Stomach smooth muscle (tissue), 2 donors: ENCODE data around the gene LAG3.

Experiments used
- H3K27ac ChIP-seq: one replicate; pipeline ENCODE4 v1.7.0; 2013; ENCODE audit warnings: mild to moderate bottlenecking, low read length, inconsistent platforms
- H3K27me3 ChIP-seq, 2 donors: one replicate each; pipeline ENCODE4 v1.7.0; 2013; ENCODE audit warnings: low read length in 2 of 2; ENCODE audit not compliant: insufficient read depth in 2 of 2, control insufficient read depth in 1 of 2
- H3K36me3 ChIP-seq, 2 donors: one replicate each; pipeline ENCODE4 v1.7.0; 2013; ENCODE audit warnings: low read length in 2 of 2; ENCODE audit not compliant: control insufficient read depth in 2 of 2, insufficient read depth in 2 of 2
- H3K4me1 ChIP-seq: one replicate; pipeline ENCODE4 v1.7.0; 2013; ENCODE audit warnings: low read length; ENCODE audit not compliant: control insufficient read depth, insufficient read depth
- H3K4me3 ChIP-seq, 2 donors: one replicate each; pipeline ENCODE4 v1.7.0; 2013; ENCODE audit warnings: low read length in 2 of 2
- H3K9ac ChIP-seq, 2 donors: one replicate each; pipeline ENCODE4 v1.7.0; 2013; ENCODE audit warnings: low read length in 2 of 2, mild to moderate bottlenecking in 1 of 2
- H3K9me3 ChIP-seq, 2 donors: one replicate each; pipeline ENCODE4 v1.7.0; 2013; ENCODE audit warnings: low read length in 2 of 2; ENCODE audit not compliant: control insufficient read depth in 2 of 2
- donor health status: healthy.
- donor health status: Pancreatic carcinoma.

The LAG3 gene

GRCh38 chr12:6818222-6818621, 45.9 kb downstream of the LAG3 start:
- Histone ChIP-seq H3K27me3 (peaks cover 0 to 19% of the 10 kb centered on the region in 2 donors), H3K9ac (no peak overlapping the region), H3K36me3 (no peaks in the 10 kb centered on the region), H3K27ac (no peak overlapping the region), H3K4me1 (peaks cover 18% of the 10 kb centered on the region), H3K9me3 (no peaks in the 10 kb centered on the region), H3K4me3 (no peak overlapping the region)

DNA sequence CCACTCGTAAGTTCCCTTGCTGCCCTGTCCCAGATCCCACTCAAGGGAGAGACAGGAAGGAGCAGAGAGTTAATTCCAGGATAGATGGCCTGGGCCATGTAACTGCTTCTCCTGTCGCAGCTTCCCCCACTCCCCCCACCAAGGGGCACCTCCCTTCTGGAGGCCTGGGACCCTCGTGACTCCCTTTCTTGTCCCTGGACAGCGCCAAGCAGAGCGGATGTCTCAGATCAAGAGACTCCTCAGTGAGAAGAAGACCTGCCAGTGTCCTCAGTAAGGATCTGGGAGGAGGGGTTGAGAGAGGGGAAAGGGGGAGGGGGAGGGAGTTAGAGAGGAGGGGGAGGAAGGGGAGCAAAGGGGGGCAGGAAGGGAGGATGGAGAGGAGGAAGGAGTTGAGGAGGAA, 46.3 kb downstream of the LAG3 start:
- H3K27me3 ChIP-seq, result peaks cover 0 to 22% of the 10 kb centered on the region in 2 donors
- H3K4me1 ChIP-seq, result peaks cover 18% of the 10 kb centered on the region
- no peak overlapping the region for H3K9ac ChIP-seq

GRCh38 chr12:6819106-6820030, 47.0 kb downstream of the LAG3 start:
- Histone ChIP-seq H3K4me1 (peaks cover 18% of the 10 kb centered on the region), H3K9me3 (no peaks in the 10 kb centered on the region), H3K27ac (no peak overlapping the region), H3K27me3 (peaks cover 0 to 21% of the 10 kb centered on the region in 2 donors), H3K9ac (no peak overlapping the region), H3K36me3 (no peaks in the 10 kb centered on the region), H3K4me3 (no peak overlapping the region)

More for the DNA sequence above, 46.3 kb downstream of the LAG3 start:
- Histone ChIP-seq H3K27ac (no peak overlapping the region), H3K9me3 (no peaks in the 10 kb centered on the region), H3K4me3 (no peak overlapping the region), H3K36me3 (no peaks in the 10 kb centered on the region)

DNA sequence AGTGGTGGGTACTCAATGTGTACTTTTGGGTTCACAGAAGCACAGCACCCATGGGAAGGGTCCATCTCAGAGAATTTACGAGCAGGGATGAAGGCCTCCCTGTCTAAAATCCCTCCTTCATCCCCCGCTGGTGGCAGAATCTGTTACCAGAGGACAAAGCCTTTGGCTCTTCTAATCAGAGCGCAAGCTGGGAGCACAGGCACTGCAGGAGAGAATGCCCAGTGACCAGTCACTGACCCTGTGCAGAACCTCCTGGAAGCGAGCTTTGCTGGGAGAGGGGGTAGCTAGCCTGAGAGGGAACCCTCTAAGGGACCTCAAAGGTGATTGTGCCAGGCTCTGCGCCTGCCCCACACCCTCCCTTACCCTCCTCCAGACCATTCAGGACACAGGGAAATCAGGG, 47.8 kb downstream of the LAG3 start:
- Histone ChIP-seq H3K4me1 (peaks cover 21% of the 10 kb centered on the region), H3K9ac (no peak overlapping the region), H3K27ac (no peak overlapping the region), H3K9me3 (no peaks in the 10 kb centered on the region), H3K36me3 (no peaks in the 10 kb centered on the region), H3K4me3 (no peak overlapping the region), H3K27me3 (peaks cover 0 to 18% of the 10 kb centered on the region in 2 donors)

- no peaks in the 10 kb centered on the region for H3K36me3 ChIP-seq
- no peaks in the 10 kb centered on the region for H3K9me3 ChIP-seq
- no peak within 1 kb of the TSS for H3K27ac ChIP-seq
- peaks cover 0 to 16% of the 10 kb centered on the region in 2 donors for H3K27me3 ChIP-seq
- H3K9ac ChIP-seq, result peak within 1 kb of the TSS; percentile 47 to 60
- peaks cover 32% of the 10 kb centered on the region for H3K4me1 ChIP-seq
- peak within 1 kb of the TSS; percentile 70 to 72 for H3K4me3 ChIP-seq
These were observed 49.5 kb downstream of the LAG3 start, which contains the start of gene GPR162 for GRCh38 chr12:6821591-6822425. Gene GPR162, plus strand, starts transcription at chr12:6821821. Its CDS starts 2,078 bp downstream, at chr12:6823899.

GRCh38 chr12:6822426-6823135, 50.3 kb downstream of the LAG3 start:
- Histone ChIP-seq H3K9me3 (no peaks in the 10 kb centered on the region), H3K4me3 (peak overlapping the region; percentile 70 to 72), H3K27ac (no peak overlapping the region), H3K36me3 (no peaks in the 10 kb centered on the region), H3K27me3 (peaks cover 0 to 16% of the 10 kb centered on the region in 2 donors), H3K4me1 (peaks cover 40% of the 10 kb centered on the region), H3K9ac (peak overlapping the region; percentile 47 to 60)

DNA sequence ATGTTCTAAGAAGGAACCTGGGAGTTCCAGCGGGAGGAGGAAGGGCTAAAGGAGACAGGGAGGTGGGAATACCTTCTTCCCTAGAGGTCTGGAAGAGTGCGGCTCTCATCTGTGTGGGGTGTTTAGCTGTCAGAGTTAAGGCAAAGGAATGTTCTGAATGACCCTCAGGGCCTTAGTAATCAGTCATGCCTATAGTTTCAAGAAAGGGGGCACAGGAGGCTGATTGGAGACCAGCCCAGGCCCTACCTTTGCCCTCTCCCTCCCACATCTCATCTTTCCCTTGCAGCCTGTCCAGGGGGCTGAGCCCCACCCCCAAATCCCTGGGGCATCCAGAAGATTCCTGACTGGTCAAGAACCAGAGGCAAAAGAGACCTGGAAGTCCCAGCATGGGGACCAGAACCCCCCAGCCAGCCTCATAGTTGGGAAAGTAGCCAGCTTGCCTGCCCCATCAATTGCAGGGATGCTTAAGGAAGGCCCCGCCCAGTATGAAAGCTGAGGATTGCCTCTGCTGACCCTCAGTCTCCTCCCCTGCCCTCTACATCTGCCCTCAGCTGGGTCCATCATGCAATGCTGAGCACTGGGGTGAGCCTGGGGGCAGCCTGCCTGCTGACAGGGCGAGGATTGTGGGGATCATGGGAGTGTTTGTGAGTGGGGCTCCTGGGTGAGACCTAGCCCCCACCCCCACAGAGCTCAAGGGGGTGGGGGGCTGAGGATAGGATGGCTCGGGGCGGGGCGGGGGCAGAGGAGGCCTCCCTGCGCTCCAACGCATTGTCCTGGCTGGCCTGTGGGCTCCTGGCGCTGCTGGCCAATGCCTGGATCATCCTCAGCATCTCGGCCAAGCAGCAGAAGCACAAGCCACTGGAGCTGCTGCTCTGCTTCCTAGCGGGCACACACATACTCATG, 51.1 kb downstream of the LAG3 start:
- Histone ChIP-seq H3K36me3 (no peaks in the 10 kb centered on the region), H3K27me3 (peaks cover 0 to 16% of the 10 kb centered on the region in 2 donors), H3K9ac (no peak overlapping the region), H3K4me3 (no peak overlapping the region), H3K4me1 (peaks cover 41% of the 10 kb centered on the region), H3K27ac (no peak overlapping the region), H3K9me3 (no peaks in the 10 kb centered on the region)

GRCh38 chr12:6824085-6824775, 51.9 kb downstream of the LAG3 start:
- Histone ChIP-seq H3K27me3 (peaks cover 0 to 16% of the 10 kb centered on the region in 2 donors), H3K4me1 (peaks cover 41% of the 10 kb centered on the region), H3K9me3 (no peaks in the 10 kb centered on the region), H3K27ac (no peak overlapping the region), H3K9ac (no peak overlapping the region), H3K36me3 (no peaks in the 10 kb centered on the region), H3K4me3 (no peak overlapping the region)

DNA sequence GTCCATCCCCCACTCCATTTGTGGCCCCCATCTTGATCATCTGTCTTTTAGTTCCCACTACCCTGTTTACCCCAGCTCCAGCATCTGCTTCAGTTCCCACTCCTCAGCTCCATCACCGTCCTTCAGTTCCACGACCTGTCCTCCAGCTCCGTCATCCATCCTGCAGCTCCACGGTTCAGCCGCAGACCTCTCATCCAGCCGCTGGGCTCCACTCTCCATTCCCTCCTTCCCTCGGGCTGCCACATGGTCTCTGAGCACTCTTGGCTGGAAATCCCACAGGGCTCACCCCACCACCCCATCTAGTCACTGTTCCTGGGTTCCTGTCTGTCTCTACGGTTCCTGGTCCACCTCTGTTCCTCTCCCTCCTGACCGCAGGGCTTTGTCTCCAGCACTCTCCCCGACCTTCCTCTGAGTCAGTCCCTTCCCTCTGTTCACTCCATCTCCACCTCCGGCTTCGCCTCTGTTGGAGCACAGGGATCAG, 52.6 kb downstream of the LAG3 start:
- Histone ChIP-seq H3K9ac (peak overlapping the region; percentile 13 to 39), H3K4me1 (peaks cover 47% of the 10 kb centered on the region), H3K27me3 (peaks cover 0 to 16% of the 10 kb centered on the region in 2 donors), H3K27ac (no peak overlapping the region), H3K4me3 (peak overlapping the region in 1 of 2 donors; percentile 59), H3K9me3 (no peaks in the 10 kb centered on the region), H3K36me3 (no peaks in the 10 kb centered on the region)
